Nephron progenitor cell (in vitro differentiated cells): ENCODE measurements around the gene KCNH5.

Experiments
- DNase-seq: peaks from one replicate; pipeline ENCODE4 v3.0.0; 2021
- H3K27ac Mint-ChIP-seq: 2 replicates; pipeline ENCODE4 v1.8.0; 2021; ENCODE audit warnings: mild to moderate bottlenecking, moderate library complexity, mixed read lengths
- H3K27me3 Mint-ChIP-seq: 2 replicates; pipeline ENCODE4 v1.8.0; 2021; ENCODE audit warnings: mild to moderate bottlenecking, low read depth, mixed read lengths; ENCODE audit not compliant: poor library complexity
- H3K36me3 Mint-ChIP-seq: 2 replicates; pipeline ENCODE4 v1.8.0; 2021; ENCODE audit warnings: low read depth, mixed read lengths
- H3K4me1 Mint-ChIP-seq: 2 replicates; pipeline ENCODE4 v1.8.0; 2021; ENCODE audit warnings: mixed read lengths
- H3K4me3 Mint-ChIP-seq: 2 replicates; pipeline ENCODE4 v1.8.0; 2021; ENCODE audit warnings: mild to moderate bottlenecking, moderate library complexity, mixed read lengths
- H3K9me3 Mint-ChIP-seq: 2 replicates; pipeline ENCODE4 v1.8.0; 2021; ENCODE audit warnings: mild to moderate bottlenecking, moderate library complexity, mixed read lengths
- TF ChIP-seq, protein P1 (sequence below): fragments of 200-600 bp; sonication (generic); IDR thresholded peaks from 2 replicates; pipeline ENCODE4 v1.5.0; 2021; ENCODE audit warnings: antibody characterized with exemption

Gene KCNH5

DNA sequence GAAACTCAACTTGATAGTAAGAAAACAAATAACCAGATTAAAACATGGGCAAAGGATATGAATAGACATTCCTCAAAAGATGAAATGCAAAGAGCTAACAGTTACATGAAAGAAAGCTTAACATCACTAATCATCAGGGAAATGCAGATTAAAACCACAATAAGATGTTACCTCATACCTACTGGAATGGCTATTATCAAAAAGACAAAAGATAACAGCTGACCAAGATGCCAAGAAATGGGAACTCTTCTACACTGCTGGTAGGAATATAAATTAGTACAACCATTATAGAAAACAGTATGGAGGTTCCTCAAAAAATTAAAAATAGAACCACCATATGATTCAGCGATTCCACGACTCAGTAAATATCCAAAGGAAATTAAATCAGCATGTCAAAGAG, 18.8 kb downstream of the KCNH5 start:
- TF ChIP-seq, protein P1, sequence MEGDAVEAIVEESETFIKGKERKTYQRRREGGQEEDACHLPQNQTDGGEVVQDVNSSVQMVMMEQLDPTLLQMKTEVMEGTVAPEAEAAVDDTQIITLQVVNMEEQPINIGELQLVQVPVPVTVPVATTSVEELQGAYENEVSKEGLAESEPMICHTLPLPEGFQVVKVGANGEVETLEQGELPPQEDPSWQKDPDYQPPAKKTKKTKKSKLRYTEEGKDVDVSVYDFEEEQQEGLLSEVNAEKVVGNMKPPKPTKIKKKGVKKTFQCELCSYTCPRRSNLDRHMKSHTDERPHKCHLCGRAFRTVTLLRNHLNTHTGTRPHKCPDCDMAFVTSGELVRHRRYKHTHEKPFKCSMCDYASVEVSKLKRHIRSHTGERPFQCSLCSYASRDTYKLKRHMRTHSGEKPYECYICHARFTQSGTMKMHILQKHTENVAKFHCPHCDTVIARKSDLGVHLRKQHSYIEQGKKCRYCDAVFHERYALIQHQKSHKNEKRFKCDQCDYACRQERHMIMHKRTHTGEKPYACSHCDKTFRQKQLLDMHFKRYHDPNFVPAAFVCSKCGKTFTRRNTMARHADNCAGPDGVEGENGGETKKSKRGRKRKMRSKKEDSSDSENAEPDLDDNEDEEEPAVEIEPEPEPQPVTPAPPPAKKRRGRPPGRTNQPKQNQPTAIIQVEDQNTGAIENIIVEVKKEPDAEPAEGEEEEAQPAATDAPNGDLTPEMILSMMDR: no peak
- no peak for DNase-seq
- H3K9me3 Mint-ChIP-seq: no peaks in the 10 kb centered on the region
- H3K27me3 Mint-ChIP-seq: no peaks in the 10 kb centered on the region
- H3K4me1 Mint-ChIP-seq: no peaks in the 10 kb centered on the region
- peaks cover 13% of the 10 kb centered on the region for H3K36me3 Mint-ChIP-seq
- no peak overlapping the region for H3K4me3 Mint-ChIP-seq
- no peak overlapping the region for H3K27ac Mint-ChIP-seq

DNA sequence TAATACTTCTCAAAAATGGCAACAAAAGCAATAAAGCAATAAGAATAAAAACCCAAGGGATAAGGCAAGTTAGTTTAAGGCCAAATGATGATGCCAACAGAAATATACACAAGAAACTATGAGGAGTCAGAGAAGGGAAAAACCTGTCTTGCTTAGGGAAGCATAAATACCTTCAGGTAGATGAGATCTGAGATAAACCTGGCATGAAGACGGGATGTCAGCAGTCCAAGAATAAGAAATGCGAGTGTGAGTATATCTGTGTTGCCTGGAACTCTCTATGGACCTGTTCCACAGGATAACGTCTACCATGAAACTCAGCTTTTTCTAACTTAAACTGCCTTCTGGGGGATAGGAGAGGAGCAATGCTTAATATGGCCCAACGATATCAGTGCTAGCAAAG, 30.6 kb downstream of the KCNH5 start:
- no peaks in the 10 kb centered on the region for H3K4me1 Mint-ChIP-seq

DNA sequence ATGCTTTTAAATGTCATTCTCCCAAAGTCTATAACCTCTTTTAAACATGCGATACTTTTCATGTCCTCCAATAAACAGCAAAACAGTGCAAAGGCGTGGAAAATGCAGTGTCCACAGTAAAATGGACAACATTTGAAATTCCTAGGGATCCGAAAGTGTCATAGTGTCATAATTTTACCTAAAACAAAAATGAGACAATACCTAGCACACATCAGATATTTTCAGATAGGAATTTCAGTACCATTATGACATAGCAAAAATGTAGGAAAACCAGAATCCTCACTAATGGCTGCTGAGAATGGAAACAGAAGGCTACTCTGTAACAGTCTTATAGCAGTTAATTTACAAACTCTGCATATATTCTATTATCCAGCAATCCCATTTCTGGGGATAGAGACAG, 33.1 kb downstream of the KCNH5 start:
- Mint-ChIP-seq H3K36me3 (peaks cover 4% of the 10 kb centered on the region), H3K27me3 (no peaks in the 10 kb centered on the region)

More for the DNA sequence above, 30.6 kb downstream of the KCNH5 start:
- DNase-seq: no peak
- Mint-ChIP-seq H3K4me3 (no peak overlapping the region), H3K36me3 (peaks cover 4% of the 10 kb centered on the region), H3K27me3 (no peaks in the 10 kb centered on the region), H3K27ac (no peak overlapping the region), H3K9me3 (no peaks in the 10 kb centered on the region)
- TF ChIP-seq, protein P1: no peak

DNA sequence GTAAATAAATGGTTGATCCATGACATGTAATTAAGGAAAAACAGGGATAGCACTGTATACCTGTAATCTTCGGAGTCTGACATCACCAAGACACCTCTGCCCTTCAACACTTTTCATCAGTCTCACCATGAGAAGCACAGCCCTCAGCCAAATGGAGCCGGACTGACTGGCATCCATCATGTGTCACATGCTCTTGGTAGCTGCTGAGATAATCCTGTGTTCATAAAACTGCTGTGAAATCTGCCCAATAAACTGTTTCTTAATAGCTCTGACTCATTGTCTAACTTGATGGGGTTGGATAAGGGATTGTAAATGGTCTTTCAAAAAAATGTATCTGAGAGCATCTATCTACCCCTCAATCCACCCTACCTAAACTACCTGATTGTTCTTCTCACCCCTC, 33.6 kb downstream of the KCNH5 start:
- Mint-ChIP-seq H3K4me1 (peaks cover 15% of the 10 kb centered on the region), H3K27me3 (no peaks in the 10 kb centered on the region), H3K36me3 (peaks cover 4% of the 10 kb centered on the region), H3K9me3 (no peaks in the 10 kb centered on the region), H3K27ac (no peak overlapping the region), H3K4me3 (no peak overlapping the region)
- TF ChIP-seq, protein P1: no peak
- DNase-seq: no peak

More for the DNA sequence above, 33.1 kb downstream of the KCNH5 start:
- TF ChIP-seq, protein P1: no peak
- Mint-ChIP-seq H3K27ac (no peak overlapping the region), H3K9me3 (no peaks in the 10 kb centered on the region), H3K4me3 (no peak overlapping the region), H3K4me1 (peaks cover 10% of the 10 kb centered on the region)
- DNase-seq: no peak

DNA sequence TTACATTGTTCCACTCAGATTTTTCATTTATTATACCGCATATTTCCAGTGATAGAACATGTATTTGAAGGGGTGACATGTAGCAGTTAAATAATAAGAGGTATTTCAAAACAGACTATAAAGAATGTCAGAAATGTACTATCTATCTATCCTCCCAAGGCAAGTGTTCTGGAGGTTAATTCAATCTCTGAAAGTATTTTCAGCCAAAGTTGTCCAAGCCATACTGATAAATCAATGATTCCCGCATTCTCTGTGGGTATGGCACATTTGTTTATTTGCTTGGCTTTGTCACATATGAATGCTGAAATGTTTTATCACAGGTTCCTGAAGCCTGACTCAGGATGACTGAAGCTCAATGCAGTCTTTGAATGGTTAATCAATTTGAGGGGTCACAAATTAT, 35.8 kb downstream of the KCNH5 start:
- no peak overlapping the region for H3K27ac Mint-ChIP-seq
- TF ChIP-seq, protein P1: no peak
- no peaks in the 10 kb centered on the region for H3K27me3 Mint-ChIP-seq
- peaks cover 25% of the 10 kb centered on the region for H3K4me1 Mint-ChIP-seq
- H3K36me3 Mint-ChIP-seq: peaks cover 4% of the 10 kb centered on the region
- no peak overlapping the region for H3K4me3 Mint-ChIP-seq
- no peaks in the 10 kb centered on the region for H3K9me3 Mint-ChIP-seq
- no peak for DNase-seq

DNA sequence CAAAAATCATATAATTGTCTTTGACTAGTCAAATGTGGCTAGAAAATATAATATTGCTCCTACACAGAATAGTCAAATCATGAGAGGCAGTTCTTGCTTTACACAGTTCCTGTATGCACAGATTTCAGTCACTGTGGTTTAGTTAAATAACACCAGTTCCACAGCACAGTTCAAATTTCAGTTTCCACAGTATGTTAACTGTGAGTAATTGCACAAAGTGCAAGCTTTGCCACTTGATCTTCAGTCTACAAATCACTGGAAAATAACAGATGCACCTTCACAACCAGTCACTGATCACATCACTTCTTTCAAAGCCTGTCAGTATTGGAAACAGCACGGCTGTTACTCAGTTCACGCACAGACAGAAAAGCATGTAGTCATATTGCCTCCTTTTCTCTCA, 38.7 kb downstream of the KCNH5 start:
- Mint-ChIP-seq H3K36me3 (peaks cover 6% of the 10 kb centered on the region), H3K9me3 (no peaks in the 10 kb centered on the region), H3K4me3 (no peak overlapping the region), H3K27ac (no peak overlapping the region), H3K27me3 (no peaks in the 10 kb centered on the region), H3K4me1 (peaks cover 33% of the 10 kb centered on the region)
- DNase-seq: no peak
- TF ChIP-seq, protein P1: no peak
